Activated naive CD4-positive, alpha-beta T cell treated with anti-CD3 and anti-CD28 coated beads, Interleukin-2, amount 50 U/mL, for 16 hours (primary cell): ENCODE measurements around the gene BHLHE23.

Experiments used
- DNase-seq: peaks from one replicate; pipeline ENCODE4 v3.0.0-alpha.2; 2020

The BHLHE23 gene

DNA sequence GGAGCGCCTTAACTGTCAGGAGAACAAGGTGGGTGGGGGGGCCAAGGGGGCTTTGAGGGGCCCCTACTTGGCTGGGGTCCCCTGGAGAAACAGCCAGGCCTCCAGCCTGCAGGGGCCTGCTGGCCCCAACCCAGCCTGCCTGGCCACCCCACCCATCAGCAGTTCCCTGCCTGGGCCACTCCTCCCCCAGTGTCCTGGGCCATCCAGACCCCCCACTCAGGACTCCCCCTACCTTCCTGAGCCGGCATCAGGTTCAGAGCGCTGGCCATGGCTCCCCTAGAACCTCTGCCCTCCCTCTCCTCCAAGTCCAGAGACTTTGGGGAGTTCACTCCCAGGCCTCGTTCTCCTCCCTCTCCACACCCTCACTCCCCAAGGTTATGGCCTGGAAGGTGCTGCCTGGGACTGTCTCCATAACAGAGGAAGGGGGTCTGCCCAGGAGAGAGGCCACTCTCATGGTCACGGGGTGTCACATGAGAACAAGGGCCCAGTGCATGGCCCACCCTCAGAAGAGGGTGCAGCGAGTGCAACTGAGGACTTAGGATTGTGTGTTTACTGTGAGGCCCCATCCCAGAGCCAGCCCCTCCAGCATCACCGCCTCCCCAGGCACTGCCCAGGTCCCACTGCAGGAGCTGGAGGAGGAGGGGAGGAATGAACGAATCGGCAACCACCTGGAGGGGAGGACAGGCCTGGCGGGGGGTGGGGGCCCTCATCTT lies 48.2 kb downstream of the BHLHE23 start:
- no peak for DNase-seq

DNA sequence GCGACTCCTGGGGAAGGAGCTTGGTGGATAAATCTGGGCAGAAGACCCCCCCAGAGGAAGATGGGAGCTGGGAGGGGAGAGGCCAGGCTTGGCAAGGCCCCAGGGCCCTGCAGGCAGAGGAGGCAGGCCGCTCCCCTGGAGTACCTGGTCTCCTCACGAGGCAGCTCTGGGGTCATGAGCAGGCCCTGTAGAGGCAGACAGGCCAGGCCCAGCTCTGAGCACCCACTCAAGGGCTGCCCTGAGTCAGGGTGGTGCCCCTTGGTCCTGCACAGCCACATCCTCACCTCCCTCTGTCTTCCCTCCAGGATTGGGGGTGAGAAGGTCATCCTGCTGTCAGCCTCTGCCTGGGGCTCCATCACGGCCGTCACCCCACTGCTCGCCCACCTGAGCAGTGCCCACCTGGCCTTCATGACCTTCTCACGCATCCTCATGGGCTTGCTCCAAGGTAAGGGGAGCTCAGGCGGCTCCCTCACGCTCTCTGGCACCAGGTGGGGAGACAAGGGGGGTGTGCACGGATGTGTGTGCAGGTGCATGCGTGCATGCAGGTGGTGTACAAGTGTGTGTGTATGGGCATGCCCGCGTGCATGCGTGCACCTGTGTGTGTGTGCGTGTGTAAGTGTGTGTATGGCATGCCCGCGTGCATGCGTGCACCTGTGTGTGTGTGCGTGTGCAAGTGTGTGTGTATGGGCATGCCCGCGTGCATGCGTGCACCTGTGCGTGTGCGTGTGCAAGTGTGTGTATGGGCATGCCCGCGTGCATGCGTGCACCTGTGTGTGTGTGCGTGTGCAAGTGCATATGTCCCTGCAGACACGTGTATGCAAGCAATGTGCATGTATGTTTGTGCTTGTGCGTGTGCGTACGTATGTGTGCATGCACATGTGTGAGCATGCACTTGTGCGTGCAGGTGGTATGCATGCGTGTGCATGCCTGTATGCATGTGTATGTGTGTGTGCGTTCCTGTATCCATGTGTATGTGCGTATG lies 49.3 kb downstream of the BHLHE23 start:
- DNase-seq: no peak

DNA sequence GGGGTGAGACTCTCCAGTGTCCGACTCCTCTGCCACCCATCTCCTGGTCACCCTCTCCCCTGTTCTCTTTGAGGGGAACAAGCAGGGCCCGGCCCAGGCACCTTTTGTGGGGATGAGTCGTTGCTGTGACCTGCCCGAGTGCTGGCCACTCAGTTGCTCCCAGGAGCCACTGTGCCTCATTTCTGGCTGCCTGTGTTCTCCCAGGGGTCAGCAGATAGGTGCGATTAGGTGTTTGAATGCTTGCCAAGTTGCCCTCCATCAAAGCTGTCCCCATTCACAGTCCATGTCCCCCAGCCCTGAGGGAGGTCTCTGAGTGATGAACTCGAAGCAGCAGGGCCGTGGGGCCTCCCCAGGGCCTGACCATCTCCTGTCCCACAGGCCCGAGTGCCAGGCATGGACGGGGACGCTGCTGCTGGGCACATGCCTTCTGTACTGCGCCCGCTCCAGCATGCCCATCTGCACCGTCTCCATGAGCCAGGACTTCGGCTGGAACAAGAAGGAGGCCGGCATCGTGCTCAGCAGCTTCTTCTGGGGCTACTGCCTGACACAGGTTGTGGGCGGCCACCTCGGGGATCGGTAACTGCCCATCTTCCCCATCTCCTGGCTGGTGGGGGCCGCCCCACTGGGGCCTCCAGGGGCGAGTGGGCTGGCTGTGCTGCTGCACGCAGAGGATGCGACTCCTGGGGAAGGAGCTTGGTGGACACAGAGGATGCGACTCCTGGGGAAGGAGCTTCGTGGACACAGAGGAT lies 50.2 kb downstream of the BHLHE23 start:
- DNase-seq: no peak
